SU-DHL-6 (cell line): ENCODE data around the gene MDM2.

Experiments
- CTCF ChIP-seq: fragments of 200-600 bp; sonication (generic); IDR thresholded peaks from one replicate; pipeline ENCODE4 v1.5.1; 2017; ENCODE audit warnings: antibody characterized with exemption, mild to moderate bottlenecking, low read length, moderate library complexity; ENCODE audit not compliant: insufficient read depth, poor library complexity, severe bottlenecking
- EZH2phosphoT487 ChIP-seq: fragments of 200-600 bp; sonication (generic), shearing (Covaris generic); conservative IDR thresholded peaks from 2 replicates; pipeline ENCODE4 v1.6.1; 2018; ENCODE audit warnings: mild to moderate bottlenecking, antibody characterized with exemption, low read length, moderate library complexity, mixed read lengths

- no peak for TF ChIP-seq CTCF
- TF ChIP-seq EZH2phosphoT487: no peak
Observed at GRCh38 chr12:68841717-68842116, 33.7 kb downstream of the MDM2 start.
